Neural cell (in vitro differentiated cells): ENCODE measurements around the gene NTSR2. TPM values are rescaled to one million over a fixed set of nuclear protein-coding genes. Genes with fewer than 3 reads are reported as not detected.

ENCODE experiments used
- H2AFZ ChIP-seq: fragments of 200-600, 300-800 bp; sonication (generic), shearing (Covaris generic); 2 replicates; pipeline ENCODE4 v1.6.0; 2014; ENCODE audit warnings: low read depth, mild to moderate bottlenecking, antibody characterized with exemption, low read length, moderate library complexity
- H3F3A ChIP-seq: fragments of 200-600 bp; shearing (Covaris generic); 2 replicates; pipeline ENCODE4 v1.6.1; 2016; ENCODE audit warnings: mild to moderate bottlenecking, moderate library complexity, mixed read lengths, antibody characterized with exemption, low read length; ENCODE audit not compliant: insufficient read depth, poor library complexity, severe bottlenecking
- H3K27ac ChIP-seq: fragments of 200-600, 300-800 bp; sonication (generic), shearing (Covaris generic); 2 replicates; pipeline ENCODE4 v1.5.1; 2014; ENCODE audit warnings: mild to moderate bottlenecking, low read length, moderate library complexity
- H3K27me3 ChIP-seq: fragments of 300-800, 200-600 bp; sonication (generic), shearing (Covaris generic); 2 replicates; pipeline ENCODE4 v1.6.0; 2014; ENCODE audit warnings: mild to moderate bottlenecking, low read depth, low read length, moderate library complexity; ENCODE audit not compliant: insufficient read depth
- H3K36me3 ChIP-seq: fragments of 300-800, 200-600 bp; sonication (generic), shearing (Covaris generic); 2 replicates; pipeline ENCODE4 v1.5.1; 2014; ENCODE audit warnings: mild to moderate bottlenecking, antibody characterized with exemption, low read length, moderate library complexity; ENCODE audit not compliant: insufficient read depth
- H3K4me2 ChIP-seq: fragments of 300-800, 200-600 bp; sonication (generic), shearing (Covaris generic); 2 replicates; pipeline ENCODE4 v1.6.0; 2014; ENCODE audit warnings: mild to moderate bottlenecking, low read length
- H3K4me3 ChIP-seq: fragments of 300-800, 200-600 bp; sonication (generic), shearing (Covaris generic); 2 replicates; pipeline ENCODE4 v1.5.1; 2014; ENCODE audit warnings: mild to moderate bottlenecking, low read length, moderate library complexity
- H3K79me2 ChIP-seq: fragments of 200-600 bp; shearing (Covaris generic); replicated peaks from 2 replicates; pipeline ENCODE4 v1.6.0; 2014; ENCODE audit warnings: mild to moderate bottlenecking, low read length, moderate library complexity; ENCODE audit not compliant: insufficient read depth
- H3K9ac ChIP-seq: fragments of 300-800, 200-600 bp; sonication (generic), shearing (Covaris generic); 2 replicates; pipeline ENCODE4 v1.6.1; 2016; ENCODE audit warnings: mild to moderate bottlenecking, low read length, mixed read lengths
- H3K9me2 ChIP-seq: fragments of 200-600 bp; shearing (Covaris generic); 2 replicates; pipeline ENCODE4 v1.6.1; 2016; ENCODE audit warnings: mild to moderate bottlenecking, low read length, mixed read lengths; ENCODE audit not compliant: insufficient read depth
- H3K9me3 ChIP-seq: fragments of 200-600, 300-800 bp; sonication (generic), shearing (Covaris generic); 2 replicates; pipeline ENCODE4 v1.6.1; 2016; ENCODE audit warnings: mild to moderate bottlenecking, mixed run types, low read length, moderate library complexity, mixed read lengths
- H4K20me1 ChIP-seq: fragments of 200-600 bp; shearing (Covaris generic); 2 replicates; pipeline ENCODE4 v1.6.1; 2016; ENCODE audit warnings: mild to moderate bottlenecking, mixed run types; ENCODE audit not compliant: insufficient read depth
- CTCF ChIP-seq: fragments of 450-650 bp; IDR thresholded peaks from 2 replicates; pipeline ENCODE4 v1.5.1; 2014; ENCODE audit warnings: antibody characterized with exemption, mild to moderate bottlenecking, moderate library complexity; ENCODE audit not compliant: poor library complexity, severe bottlenecking
- EP300 ChIP-seq: fragments of 450-650 bp; conservative IDR thresholded peaks from 2 replicates; pipeline ENCODE4 v1.6.1; 2014; ENCODE audit warnings: antibody characterized with exemption, mild to moderate bottlenecking, moderate library complexity; ENCODE audit not compliant: poor library complexity, severe bottlenecking
- EZH2 ChIP-seq: fragments of 200-600, 300-800 bp; shearing (Covaris generic), sonication (generic); IDR thresholded peaks from 2 replicates; pipeline ENCODE4 v1.6.1; 2014; ENCODE audit warnings: antibody characterized with exemption, low read length, borderline replicate concordance, mild to moderate bottlenecking; ENCODE audit not compliant: insufficient read depth, poor library complexity, severe bottlenecking
- MXI1 ChIP-seq: fragments of 450-650 bp; conservative IDR thresholded peaks from 2 replicates; pipeline ENCODE4 v1.6.1; 2014; ENCODE audit warnings: antibody characterized with exemption, mild to moderate bottlenecking; ENCODE audit not compliant: poor library complexity, severe bottlenecking
- POLR2AphosphoS5 ChIP-seq: IDR thresholded peaks from 2 replicates; pipeline ENCODE4 v1.6.1; 2012
- RAD21 ChIP-seq: fragments of 450-650 bp; conservative IDR thresholded peaks from 2 replicates; pipeline ENCODE4 v1.6.1; 2014; ENCODE audit warnings: antibody characterized with exemption, mild to moderate bottlenecking, moderate library complexity
- REST ChIP-seq: IDR thresholded peaks from 2 replicates; pipeline ENCODE4 v1.6.1; 2012; ENCODE audit warnings: borderline replicate concordance
- SMC3 ChIP-seq: fragments of 450-650 bp; conservative IDR thresholded peaks from 2 replicates; pipeline ENCODE4 v1.6.1; 2014; ENCODE audit warnings: antibody characterized with exemption, mild to moderate bottlenecking, moderate library complexity; ENCODE audit not compliant: poor library complexity
- TAF1 ChIP-seq: IDR thresholded peaks from 2 replicates; pipeline ENCODE4 v1.6.1; 2012; ENCODE audit warnings: low read depth
- polyA plus RNA-seq: library from polyadenylated mRNA; depleted of rRNA; stranded (reverse); fragments of >200 nt; gene quantifications from 2 replicates; pipeline ENCODE4 v1.2.3, GENCODE V29; 2014

The NTSR2 gene
- polyA plus RNA-seq, 1 donor from 2014 or later: not detected

DNA sequence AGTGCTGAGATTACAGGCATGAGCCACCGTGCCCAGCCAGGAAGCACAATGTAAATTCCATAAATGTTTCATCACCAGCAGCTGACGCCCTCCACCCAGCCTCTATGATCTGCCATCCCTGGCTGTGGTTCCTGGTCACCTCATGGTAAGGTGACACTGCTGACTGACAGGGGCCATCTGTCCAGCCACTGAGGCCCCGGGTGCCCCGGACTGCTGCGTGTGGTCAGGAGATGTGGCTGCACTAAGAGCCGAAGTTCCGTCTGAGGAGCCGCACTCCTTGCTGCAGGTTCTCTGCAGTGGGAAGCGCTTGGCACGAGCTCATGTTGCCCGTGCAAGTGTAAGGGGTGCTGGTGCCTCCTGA lies 10.9 kb downstream of the NTSR2 start:
- no peaks in the 10 kb centered on the region for H4K20me1 ChIP-seq
- H3K27me3 ChIP-seq: no peaks in the 10 kb centered on the region
- H3K4me2 ChIP-seq: no peak overlapping the region
- H3K9me3 ChIP-seq: peaks cover 8% of the 10 kb centered on the region
- no peak for TF ChIP-seq EZH2
- no peak for TF ChIP-seq TAF1
- no peak for TF ChIP-seq CTCF
- no peak for TF ChIP-seq EP300
- TF ChIP-seq MXI1: no peak
- no peak for TF ChIP-seq RAD21
- no peak for TF ChIP-seq POLR2AphosphoS5
- no peak for TF ChIP-seq SMC3
- TF ChIP-seq REST: no peak
- H2AFZ ChIP-seq: no peak overlapping the region
- no peak overlapping the region for H3K27ac ChIP-seq
- H3K9me2 ChIP-seq: no peaks in the 10 kb centered on the region
- no peaks in the 10 kb centered on the region for H3F3A ChIP-seq
- H3K4me3 ChIP-seq: no peak overlapping the region
- no peaks in the 10 kb centered on the region for H3K79me2 ChIP-seq
- no peak overlapping the region for H3K9ac ChIP-seq
- H3K36me3 ChIP-seq: no peaks in the 10 kb centered on the region

GRCh38 chr2:11658208-11659114 lies 11.5 kb downstream of the NTSR2 start:
- no peaks in the 10 kb centered on the region for H3K79me2 ChIP-seq
- no peaks in the 10 kb centered on the region for H3F3A ChIP-seq
- no peak overlapping the region for H3K9ac ChIP-seq
- H2AFZ ChIP-seq: no peak overlapping the region
- no peaks in the 10 kb centered on the region for H4K20me1 ChIP-seq
- H3K9me3 ChIP-seq: peaks cover 8% of the 10 kb centered on the region
- no peak overlapping the region for H3K27ac ChIP-seq
- TF ChIP-seq TAF1 (no peak), EZH2 (no peak), MXI1 (no peak)
- H3K36me3 ChIP-seq: no peaks in the 10 kb centered on the region
- no peak overlapping the region for H3K4me3 ChIP-seq
- no peaks in the 10 kb centered on the region for H3K9me2 ChIP-seq
- H3K4me2 ChIP-seq: no peak overlapping the region
- H3K27me3 ChIP-seq: no peaks in the 10 kb centered on the region
